ENCODE results near the gene CAMK2G.

The CAMK2G gene

DNA sequence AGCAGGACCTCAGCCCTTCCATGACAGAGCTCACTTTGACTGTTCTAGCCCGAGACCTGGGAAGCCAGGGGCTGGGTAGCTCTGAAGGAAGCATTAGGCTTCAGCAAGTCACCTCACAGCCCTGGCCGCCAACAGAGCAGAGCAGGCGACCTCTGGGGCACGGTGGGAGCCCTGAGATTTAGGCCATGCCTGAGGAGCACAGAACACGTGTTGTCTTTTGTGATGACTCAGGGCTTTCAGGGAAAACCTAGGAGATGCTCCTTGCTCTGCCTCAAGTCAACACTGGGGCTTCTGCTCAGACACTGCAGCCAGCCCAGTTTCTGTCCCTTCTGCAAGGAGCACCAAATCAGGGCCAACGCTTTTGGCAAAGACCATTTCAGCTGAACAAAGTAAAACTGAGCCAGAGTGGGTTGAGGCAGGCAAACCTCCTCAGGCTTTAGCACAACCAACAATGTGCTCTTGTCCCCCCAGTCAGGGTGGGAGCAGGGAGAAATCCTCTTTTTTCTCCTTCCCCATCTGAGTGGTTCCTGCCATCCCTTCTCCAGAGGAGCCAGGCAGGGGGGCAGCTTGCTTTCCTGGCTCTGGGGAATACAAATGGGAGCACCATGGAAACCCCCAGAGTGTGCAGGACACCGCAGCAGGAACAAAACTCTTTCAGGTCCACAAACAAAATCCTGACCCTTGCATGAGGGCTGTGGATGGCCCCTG is 14.4 kb downstream of the CAMK2G start:
- no peak for DNase-seq

DNA sequence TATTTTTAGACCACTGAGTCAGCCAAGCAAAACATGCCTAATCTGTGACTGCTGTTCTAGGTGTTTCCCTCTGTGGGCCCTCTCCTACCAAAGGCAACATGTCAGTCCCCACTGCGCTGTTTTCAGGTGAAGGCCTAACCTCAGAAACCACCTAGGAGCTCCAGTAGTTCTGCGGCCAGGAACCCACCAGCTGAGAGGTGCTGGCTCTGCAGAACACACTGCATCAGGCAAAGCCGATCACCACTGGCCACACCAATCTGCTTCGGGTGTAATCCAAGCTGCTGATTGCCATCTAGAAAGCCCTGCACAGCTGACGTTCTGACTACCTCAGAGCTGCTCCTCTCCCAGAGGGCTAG is 14.9 kb downstream of the CAMK2G start:
- DNase-seq: no peak

DNA sequence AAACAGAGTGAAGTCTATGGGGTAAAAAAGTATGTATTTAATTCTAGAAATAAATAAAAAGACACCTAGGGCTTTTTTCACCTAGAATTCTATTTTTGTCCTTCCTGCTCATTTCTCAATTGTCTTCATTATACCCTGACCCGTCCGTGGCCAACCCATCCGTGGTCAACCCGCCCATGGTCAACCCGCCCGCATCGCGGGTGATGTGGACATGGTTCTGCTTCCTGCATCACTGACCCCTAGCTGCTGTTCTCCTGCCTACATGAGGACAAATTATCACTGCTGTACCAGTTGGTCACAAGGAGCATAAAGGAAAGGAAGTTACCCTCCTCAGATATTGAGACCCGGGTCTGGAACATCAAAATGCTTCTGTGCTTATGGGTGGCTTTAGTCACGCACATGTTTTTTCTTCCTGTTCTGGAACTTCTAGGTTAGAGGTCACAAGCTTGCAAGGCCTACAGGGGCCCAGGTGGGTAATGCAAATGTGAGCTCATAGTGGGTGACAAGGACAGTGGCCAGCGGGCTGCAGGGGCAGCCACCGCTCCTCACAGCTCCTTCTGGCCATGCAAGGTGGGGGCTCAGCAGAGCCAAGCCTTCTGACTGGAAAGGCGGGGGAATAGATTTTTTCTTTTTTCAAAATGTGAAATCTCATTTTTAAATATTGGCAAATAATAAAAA is 15.5 kb downstream of the CAMK2G start:
- DNase-seq: no peak

DNA sequence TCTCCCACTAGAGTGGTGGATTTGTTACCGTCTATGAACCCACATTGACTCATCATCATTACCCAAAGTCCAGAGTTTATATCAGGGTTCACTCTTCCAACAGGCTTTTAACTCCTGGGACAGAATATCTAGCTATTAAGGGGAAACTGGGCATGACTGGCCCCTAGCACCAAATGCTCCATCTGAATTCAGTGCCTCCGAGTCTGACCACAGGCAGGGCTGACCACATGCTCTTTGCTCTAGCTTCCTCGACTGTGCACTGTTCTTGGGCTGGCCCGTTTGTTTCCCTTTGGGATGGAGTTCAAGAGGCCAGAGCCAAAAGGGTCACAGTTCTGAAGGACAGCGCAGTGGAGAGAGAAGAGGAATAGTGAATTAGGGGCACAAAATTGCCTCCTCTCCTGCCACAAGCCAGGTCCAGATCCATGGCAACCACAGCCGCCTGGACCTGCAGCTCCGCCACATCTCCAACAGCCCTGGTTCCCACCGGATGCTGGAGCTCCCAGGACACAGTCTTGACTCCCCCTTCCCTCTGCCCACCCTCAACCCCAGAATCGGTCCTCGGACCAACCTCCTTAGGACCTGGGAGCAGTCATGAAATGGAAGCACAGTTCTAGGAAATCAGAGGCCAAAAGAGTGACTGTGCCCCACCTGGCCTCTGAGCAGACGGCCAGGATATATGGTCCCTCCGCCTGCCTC is 16.2 kb downstream of the CAMK2G start:
- DNase-seq: no peak

DNA sequence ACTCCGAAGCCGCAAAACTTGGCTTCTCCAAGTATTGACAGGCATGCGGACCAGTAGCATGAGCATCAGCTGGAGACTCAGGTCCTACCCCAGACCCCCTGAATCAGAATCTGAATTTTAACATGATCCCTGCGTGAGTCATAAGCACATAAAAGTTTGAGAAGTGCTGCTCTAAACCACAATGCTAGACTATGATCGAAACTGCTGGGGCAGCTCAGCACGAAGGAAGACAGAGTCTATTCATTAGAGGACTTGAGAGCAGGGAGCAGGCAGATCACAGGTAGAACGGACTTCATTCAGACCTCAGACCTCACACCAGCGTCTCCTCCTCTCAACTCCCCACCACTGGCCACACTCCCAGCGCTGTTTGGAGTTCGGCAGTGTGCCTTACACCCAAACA is 16.9 kb downstream of the CAMK2G start:
- no peak for DNase-seq

DNA sequence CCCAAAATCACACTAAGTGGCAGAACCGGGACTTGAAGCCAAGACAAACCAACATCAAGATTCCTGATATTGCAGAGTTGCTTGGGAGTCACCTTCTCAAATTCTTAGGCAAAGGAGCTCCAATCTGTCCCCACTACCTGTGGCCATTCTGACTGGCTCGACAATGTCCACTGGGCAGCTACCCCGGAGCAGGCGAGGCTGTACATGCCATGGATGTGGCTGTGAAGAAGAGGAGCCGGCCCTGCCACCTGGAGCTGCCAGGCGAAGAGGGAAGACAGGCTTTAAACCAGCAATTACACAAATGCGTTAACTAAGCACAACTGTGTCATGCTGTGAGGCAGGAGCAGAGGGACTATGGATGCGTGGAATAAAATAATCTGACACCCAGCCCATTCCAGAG is 18.1 kb downstream of the CAMK2G start:
- DNase-seq: no peak

DNA sequence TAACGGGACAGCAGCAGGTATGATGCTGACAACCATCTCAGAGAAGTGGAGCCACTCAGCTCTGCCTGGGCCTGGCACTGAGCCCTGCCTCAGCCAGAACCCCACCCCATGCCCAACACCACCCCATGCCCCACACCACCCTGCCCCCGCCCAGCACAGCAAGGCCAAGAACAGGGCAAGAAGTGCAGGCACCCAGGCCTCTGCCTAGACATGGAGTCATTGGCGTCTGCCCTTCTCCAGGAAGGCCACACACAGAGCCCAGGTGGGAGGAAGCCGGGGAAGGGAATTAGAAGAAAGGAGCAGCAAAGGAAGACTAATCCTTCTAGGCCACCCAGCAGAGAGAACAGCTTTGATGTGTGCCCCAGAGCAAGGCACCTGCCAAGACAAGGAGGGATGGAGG is 18.9 kb downstream of the CAMK2G start:
- no peak for DNase-seq

DNA sequence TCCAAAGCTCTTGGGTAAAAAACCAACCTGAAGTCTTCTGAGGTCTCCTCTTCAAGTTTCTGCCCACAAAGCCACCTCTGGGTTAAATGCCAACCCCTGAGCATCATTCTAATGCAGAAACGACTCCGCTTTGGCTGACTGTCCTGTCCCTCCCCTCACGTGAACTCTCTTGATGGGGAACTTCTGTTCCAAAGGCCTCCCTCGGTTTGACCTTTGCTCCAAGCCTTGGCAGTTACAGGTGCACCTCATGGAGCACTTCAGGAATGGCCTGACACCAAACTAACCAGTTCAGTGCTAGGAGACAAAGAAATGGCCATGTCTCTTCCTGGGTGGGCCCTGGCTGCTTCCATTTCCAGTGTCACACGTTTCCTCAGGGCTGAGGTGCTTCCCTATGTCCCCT is 20.0 kb downstream of the CAMK2G start:
- DNase-seq: no peak

DNA sequence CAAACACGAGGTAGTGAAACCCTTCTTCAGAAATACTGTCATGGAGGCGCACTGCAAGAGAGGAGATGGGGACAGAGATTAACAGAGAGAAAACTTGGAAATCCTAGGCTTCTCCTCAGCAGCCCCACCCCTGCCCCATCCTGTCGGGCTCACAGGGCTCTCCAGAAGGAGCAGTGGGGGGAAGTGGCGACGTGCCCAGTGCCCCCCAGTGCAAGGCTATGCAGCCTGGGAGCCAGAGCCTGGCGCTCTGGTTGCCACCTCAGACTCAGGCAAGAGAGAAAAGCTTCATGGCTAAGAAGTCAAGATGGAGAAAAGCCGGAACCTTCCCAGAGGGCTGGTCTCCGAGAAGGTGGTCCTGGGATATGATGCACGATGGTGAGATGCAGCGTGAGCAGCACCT is 21.2 kb downstream of the CAMK2G start:
- no peak for DNase-seq

DNA sequence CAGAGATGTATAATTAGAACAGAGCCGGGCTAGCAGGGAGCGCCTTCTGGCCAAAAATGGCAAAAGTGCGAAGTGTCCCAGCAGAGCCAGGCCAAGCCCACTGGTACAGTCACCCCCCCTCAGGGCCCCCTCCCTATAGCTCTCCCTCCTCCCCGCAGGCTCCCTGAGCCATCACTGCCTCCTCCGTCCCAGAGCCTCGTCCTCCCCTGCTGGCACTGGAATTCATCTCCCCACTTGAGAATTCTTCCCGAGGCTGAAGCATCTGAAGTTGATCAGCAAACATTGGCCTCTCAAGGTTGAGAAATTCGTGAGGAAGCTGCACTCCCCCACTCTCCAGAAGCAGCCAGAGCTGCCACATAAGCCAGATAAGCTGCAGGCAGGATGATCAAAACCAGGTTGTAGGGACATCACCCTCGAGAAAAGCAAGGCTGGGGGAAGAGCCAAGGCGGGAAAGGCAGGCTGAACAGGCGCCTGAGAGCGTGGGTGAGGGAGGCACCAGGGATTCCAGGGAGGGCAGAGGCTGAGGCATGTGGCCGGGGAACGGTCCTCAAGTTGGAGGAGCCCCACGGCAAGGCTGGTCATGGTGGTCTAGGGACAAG is 23.4 kb downstream of the CAMK2G start:
- no peak for DNase-seq

DNA sequence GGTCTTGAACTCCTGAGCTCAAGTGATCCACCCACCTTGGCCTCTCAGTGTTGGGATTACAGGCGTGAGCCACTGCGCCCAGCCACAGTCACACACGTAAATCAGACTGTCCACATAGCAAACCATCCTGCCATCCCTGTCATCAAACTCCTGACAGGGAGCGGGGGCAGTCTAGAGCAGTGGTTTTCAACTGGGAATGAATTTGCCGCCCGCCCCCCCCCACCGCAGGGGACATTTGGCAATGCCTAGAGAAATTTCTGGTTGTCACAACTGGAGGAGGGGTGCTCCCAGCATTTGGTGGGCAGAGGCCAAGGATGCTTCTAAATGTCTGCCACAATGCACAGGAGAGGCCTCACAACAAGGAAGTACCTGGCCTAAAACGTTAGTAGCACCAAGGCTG is 24.1 kb downstream of the CAMK2G start:
- no peak for DNase-seq

DNA sequence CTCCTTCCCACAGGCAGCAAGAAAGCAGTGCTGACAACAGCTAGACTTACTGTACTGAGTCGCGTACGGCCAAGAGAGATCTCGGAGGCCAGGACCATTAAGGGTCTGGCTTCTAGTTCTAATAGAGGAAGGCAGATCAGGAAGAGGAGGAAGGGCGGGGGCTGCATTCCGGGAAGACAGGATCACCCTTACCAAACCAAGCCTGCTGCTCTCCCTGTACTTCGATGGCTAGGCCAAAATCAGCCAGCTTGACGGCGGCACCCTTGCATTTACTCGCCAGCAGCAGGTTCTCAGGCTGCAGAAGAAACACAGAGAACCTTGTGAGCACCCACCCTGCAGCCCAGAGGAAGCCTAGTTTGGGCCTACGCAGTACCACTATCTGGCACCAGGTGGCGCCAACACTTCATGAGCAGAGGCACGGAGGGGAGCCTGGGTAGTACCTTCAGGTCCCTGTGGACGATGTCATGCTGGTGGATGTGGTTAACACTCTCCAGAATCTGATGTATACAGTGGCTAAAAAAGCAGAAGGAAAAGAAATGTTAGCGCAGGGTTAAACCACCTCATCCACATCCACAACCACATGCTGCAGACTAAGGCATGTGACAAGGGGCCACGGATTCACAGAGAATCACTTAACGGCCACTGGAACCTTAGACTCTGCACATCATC is 25.4 kb downstream of the CAMK2G start:
- DNase-seq: no peak

DNA sequence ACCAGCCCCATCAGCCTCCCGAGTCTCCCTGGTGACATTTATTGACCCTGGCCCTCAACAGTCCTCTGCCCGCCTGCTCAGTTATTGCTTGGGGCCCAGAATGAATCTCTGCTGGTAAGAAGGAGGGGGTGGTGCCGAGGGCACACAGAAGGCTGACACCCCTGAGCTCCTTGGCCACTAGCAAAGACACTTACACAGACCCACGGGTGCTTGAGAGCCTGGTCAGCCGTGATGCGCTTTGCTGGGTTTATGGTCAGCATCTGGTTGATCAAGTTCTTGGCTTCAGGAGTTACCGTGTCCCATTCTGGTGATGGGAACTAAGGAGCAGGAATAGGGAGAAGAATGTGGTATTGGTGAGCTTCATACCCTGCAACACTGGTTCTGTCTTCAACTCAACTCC is 27.3 kb downstream of the CAMK2G start:
- DNase-seq: no peak

DNA sequence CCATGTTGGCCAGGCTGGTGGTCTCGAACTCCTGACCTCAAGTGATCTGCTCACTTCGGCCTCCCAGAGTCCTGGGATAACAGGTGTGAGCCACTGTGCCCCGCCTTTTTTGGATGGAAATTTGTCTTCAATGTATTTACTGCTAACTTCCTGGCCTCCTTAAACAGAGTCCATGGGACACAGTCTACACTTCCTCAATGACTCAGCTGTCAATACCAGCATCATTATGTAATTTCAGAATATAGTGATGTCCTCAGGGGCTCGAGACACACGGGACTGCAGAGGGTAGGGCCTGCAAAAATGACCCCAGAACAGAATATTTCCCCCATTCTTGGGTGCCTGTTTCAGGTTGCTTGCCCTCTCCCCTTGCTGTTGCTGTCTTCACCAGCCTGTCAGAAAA is 31.1 kb downstream of the CAMK2G start:
- no peak for DNase-seq

DNA sequence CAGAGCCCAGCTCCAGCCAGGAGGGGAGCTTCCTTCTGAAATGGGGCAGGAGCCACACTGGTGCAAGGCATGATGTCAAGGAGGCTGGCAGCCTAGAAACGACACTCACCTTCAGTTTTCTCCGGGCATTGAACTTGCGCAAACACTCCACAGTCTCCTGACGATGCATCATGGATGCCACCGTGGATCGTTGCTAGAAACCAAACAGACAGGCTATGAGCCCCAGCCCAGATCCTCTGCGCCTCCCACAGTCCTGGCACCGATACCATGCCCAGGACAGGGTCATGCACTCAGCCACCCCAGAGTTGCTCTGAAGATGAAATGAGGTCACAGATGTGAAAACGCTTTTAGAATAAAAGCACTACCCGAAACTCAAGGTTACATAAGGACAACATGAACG is 32.0 kb downstream of the CAMK2G start:
- no peak for DNase-seq

DNA sequence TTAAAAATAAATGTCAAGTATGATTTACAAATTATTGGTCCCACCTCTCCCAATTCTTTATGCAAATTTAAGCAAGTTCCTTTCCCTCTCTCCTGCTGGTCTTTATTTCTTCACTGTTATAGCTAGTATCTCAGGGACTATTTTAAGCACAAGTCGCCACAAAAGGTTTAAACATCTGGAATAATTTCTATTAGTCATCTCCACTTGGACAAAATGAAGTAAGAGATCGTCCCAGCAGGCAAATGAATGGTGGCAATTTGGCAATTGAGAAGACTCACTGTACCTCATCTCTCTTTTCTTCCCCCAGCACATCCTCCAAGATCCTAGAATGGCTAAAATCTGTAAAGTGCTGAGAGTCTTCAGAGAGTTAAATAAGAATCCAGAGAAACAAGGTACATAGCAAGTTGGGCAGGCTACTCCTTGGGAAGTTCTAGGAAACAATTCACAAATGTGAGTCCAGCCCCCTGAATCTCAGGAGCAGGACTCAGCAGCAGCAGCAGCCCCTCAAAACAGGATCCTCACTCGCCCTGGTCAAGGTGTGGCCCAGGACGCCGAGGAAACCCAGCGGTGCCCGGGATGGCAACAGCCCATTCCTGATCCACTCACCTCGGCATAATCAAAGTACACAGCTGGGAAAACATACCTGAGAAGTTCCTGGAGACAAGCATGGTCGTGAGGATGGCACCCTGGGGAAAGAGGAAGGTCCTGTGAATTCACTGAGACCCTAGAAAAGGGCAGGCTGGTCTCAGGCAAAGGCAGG is 32.6 kb downstream of the CAMK2G start:
- no peak for DNase-seq

DNA sequence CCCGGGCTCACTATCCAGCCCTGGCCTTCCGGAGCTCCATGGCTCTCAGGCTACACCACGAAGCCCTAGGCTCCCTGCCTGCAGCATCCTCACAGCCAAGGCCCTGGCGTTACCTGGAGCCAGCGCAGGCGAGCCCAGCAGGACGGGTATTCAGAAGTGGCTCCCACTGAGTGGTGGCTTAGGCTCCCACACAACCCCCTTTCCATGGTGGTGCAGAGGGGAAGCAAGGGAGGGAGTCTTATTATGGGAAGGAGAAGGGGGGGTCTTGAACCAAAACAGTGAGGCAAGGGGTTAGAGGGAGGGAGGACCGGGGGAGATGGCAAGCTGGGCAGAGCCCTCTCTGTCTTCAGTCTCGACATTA is 33.3 kb downstream of the CAMK2G start:
- DNase-seq: no peak

DNA sequence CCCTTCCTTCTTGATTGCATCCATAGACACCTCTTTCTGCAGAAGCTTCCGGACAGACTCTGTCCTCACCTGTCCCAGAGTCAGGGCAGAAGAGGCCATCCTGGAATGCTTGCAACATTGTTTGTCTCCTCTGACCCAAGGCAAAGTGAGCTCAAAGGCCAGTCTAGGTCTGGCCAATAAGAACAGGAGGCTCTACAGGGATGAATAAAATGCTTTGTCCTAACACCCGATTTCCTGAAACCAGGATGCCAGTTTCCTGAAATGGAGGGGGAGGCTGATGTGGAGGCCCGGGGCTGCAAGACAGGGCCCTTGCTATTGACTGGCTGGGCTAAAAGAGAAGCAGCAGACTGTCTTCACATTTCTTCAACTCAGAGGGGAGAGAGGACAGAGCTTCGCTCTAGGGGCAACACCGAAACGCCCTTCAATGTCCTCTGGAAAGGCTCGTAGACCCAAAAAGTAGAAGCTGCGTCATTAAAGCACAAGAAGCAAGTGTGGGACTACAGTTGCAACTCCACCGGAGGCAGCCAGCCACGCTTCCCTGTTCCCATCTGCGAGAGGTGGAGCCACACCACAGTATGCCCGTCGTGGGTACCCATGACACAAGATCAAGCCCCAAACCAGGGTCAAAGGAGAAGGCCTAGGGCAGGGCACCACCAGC is 33.8 kb downstream of the CAMK2G start:
- DNase-seq: no peak

DNA sequence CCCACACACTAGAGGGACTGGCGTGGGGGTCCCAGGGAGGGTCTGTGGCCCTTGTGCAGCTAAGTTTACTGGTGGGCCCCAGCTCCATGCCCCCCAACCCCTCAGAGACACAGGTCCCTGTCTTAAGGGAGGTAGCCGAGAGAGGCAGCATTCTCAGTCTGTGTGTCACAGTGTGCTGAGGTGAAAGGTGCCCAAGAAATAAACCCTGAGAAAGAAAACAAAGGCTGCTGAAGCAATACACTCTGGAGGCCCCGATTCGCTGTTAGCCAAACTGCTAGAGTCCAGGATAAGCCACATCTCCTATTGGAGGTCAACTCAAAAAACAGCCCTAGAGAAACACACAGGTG is 34.3 kb downstream of the CAMK2G start:
- no peak for DNase-seq

DNA sequence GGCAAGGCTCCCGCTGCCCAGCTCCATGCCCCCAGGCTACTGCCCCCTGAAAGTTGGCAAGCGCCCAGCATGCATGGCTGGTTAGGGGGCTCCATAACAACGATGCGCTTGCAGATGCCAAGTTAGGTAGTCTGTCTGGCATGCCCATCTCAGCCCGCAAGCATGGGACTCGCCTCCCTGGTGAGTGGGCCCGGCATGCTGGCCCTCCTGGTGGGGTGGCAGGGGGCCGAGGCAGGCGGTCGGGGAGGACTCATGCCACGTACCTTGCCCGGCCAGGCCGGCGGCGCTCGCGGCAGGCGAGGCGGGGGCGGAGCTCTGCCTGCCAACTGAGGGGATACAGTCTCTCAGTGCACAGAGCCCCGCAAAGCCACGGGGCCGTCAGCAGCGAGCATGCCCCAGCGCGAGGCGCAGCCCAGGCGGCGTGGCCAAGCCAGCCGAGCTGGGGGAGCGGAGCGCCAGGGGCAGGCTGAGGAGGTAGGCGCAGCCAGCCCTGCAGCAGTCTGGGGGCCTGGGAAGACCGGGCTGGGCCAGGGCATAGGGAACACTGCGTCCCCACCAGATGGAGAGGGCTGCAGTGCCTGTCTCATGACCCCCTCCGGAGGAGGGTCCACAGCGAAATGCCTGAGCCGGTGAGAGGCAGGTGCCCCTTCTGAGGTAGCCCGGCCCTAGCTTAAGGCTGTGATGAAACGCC is 34.9 kb downstream of the CAMK2G start:
- DNase-seq: no peak

DNA sequence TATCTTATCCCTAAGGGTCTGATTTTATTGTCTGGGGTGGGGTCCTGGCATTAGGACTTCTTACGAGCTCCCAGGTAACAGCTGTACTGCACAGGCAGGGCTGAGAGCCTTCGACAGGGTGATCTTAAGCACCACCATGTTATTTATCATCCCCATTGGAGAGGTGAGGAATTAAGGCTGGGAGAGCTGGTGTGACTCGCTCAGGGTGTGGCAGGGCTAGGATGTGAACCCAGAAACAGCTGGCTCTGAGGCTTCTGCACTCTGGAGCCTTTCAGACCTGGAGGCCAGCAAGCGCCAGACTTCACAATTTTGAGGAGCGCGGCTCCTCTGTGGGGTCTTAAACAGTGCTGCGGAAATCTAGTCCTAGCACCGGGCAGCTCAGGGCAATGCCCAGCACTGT is 35.5 kb downstream of the CAMK2G start:
- DNase-seq: no peak

Data from DMS 273 treated with DMSO at 0.1 percent for 48 hours (cell line).